Measurements from ENCODE around the gene CCND3.
A peak's percentile ranks its signal among the peaks of the same experiment; 100 is the strongest.
"Not testable (repeated sequence)": the region's sequence is repeated elsewhere in the genome, so short reads cannot be mapped to it uniquely, and the experiment has no call there.

CCND3 gene

DNA sequence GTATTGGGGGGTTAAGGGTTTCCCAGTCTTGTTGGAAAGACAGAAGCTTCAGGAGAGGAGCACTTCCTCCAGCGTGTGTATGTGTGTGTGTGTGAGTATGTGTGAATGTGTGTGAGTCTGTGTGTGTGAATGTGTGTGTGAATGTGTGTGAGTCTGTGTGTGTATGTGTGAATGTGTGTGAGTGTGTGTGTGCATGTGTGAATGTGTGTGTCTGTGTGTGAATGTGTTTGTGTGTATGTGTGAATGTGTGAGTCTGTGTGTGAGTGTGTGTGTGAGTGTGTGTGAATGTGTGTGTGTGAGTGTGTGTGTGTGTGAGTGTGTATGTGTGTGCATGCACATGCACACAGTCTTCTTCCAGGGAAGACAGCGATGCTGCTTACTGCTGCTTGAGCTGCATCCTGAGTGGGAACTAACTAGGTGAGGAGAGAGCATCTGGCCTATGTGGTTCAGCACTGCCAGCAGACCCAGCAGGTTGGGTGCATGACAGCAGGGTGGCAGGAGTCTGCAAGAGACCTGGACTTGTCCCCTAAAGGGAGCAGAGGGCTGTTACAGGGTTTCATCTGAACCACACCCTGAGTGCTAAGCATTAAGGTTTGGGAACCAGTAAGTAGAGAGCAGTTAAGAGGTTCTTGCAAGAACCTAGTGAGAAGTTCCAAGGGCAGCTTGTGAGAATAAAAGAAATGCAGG is 22.7 kb upstream of the CCND3 start:
- no peak for TF ChIP-seq ZNF274 (IDR thresholded peaks at IDR 0.05; ENCODE audit: low read depth, low read length)
- no peak overlapping the region for H3K4me3 ChIP-seq (ENCODE audit: low read length)

DNA sequence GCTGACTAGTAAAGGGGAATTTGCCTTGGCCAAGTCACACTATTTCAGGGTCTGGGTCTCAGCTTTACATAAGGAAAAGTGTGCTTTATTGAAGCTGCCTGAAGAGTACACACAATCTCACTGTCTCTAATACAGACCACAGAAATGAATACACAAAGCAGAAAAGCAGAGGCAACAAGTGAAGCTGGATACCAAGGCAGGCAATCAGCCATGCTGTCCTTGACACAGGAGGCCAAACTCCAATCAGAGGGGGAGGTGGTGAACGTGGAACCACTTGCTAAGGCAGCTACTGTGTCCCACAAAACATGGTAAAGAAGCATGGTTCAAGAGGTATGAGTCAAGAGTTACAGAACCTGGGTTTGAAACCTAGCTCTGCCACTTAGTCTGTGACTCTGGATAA is 21.8 kb upstream of the CCND3 start:
- TF ChIP-seq ZNF274 (IDR thresholded peaks at IDR 0.05; ENCODE audit: low read depth, low read length) = no peak
- H3K4me3 ChIP-seq (ENCODE audit: low read length) = no peak overlapping the region

DNA sequence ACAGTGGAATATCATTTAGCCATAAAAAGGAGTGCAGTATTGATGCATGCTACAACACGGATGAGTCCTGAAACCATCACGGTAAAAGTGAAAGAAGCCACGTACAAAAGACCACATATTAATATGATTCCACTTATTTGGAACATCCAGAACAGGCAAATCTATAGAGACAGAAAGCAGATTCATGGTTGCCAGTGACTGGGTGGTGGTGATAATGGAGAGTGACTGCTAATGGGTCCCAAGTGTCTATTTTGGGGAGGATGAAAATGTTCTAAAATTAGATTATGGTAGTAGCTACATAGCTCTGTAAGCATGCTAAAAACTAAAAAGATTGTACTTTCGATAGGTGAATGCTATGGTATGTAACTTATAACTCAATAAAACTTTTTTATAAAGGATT is 18.4 kb upstream of the CCND3 start:
- TF ChIP-seq ZNF274 (IDR thresholded peaks at IDR 0.05; ENCODE audit: low read depth, low read length) = no peak
- no peak overlapping the region for H3K4me3 ChIP-seq (ENCODE audit: low read length)

DNA sequence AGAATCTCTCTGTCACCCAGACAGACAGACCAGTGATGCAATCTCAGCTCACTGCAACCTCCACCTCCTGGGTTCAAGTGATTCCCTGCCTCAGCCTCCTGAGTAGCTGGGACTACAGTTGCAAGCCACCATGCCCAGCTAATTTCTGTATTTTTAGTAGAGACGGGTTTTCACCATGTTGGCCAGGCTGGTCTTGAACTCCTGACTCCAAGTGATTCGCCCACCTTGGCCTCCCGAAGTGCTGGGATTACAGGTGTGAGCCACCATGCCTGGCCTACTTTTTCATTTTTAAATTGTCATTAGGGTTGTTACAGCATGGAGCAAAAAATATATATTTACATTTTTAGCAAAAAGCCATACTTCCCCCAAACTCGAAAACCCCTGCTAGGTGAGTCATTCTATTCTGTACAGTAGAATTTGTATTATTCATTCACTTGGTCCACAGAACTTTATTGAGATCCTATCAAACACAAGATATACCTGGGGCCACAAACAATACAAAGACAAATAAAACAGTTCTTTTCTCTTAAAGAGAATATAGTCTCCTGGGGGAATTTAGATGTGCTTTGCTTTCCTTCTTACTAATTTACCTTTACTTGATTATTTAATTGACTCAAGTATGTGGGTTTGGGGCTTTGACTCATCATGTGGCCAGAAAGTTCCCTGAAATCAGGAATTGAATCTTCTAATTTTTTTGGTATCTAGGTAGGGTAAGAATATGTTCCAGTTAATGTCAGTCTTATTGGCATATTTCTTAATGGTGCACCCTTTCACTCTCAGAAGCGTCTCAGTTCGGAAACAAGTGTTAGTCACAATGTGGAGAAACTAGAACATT is 16.6 kb upstream of the CCND3 start:
- no peak for TF ChIP-seq ZNF274 (IDR thresholded peaks at IDR 0.05; ENCODE audit: low read depth, low read length)
- no peak overlapping the region for H3K4me3 ChIP-seq (ENCODE audit: low read length)

DNA sequence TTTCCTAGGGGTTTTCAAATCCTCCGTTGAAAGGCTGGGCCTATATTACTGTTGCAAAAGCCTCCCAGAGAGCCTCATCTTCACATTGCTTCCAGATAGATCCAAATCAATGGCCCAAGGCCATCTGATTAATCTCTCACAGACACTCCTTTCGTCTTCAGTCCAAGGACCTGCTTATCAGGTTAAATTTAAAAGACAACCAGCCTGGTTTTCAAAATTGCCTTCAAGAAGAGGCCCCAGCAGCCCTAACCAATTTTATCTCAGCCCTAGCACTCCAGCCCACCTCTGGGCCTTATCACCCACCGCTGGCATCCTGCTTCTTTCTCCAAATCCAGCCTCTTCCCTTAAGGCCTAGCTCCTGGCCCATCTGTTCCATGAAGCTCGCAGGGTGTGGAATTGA is 15.5 kb upstream of the CCND3 start:
- no peak for TF ChIP-seq ZNF274 (IDR thresholded peaks at IDR 0.05; ENCODE audit: low read depth, low read length)
- no peak overlapping the region for H3K4me3 ChIP-seq (ENCODE audit: low read length)

DNA sequence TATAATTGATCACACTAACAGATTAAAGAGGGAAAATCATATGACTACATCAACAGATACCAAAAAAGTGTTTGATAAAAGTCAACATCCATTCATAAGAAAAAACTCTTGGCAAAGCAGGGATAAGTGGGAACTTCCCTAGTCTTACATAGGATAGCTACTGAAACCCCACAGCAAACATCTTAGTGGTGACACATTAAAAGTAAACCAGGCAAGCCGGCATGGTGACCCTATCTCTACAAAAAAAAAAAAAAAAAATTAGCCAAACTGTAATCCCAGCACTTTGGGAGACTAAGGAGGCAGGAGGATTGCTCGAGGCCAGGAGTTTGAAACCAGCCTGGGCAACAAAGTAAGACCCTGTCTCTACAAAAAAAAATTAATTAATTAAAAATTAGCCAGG is 13.8 kb upstream of the CCND3 start:
- H3K4me3 ChIP-seq (ENCODE audit: low read length) = no peak overlapping the region
- TF ChIP-seq ZNF274 (IDR thresholded peaks at IDR 0.05; ENCODE audit: low read depth, low read length) = no peak

DNA sequence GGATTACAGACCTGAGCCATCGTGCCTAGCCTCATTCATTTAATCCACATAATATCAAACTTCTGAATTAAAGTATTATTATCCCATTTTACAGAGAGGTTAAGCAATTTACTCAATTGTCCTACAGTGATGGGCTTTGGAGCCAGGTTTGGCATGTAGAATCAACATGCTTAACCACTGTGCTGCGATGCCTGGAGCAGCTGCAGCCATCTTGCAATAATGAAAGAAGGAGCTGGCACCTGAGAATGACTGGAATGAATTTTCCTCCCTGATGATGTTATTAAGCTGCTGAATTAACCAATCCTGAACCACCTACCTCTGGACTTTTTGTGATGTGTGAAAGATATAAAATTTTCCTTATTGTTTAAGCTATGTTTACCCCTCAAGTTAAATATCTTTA is 13.1 kb upstream of the CCND3 start:
- H3K4me3 ChIP-seq (ENCODE audit: low read length) = no peak overlapping the region
- TF ChIP-seq ZNF274 (IDR thresholded peaks at IDR 0.05; ENCODE audit: low read depth, low read length) = no peak

DNA sequence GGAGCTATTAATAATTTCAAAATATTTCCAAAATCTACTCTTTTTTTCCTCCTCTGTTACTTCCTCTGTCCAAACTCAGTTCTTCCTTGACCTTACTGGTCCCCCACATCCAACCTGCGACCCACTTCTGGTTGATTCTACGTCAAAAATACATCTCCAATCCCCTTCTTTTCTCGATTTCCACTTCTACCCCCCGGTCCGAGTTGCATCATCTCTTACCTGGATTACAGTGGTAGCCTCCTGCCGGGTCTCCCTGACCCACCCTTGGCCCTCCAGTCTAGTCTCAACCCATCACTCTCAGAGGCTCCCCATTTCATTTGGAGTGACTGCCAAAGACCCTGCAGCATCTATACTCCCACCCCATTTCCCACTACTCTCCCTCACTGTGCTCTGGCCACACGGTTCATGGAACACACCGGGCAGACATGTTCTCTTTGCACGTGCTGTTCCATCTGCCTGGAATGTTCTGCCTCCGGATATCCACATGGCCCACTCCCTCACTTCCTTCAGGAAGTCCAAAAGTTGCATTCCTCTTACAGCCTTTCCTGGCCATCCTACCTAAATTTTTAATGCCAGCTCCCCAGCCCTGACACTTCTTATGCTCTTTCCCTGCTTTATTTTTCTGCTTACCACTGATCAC is 6.1 kb upstream of the CCND3 start:
- TF ChIP-seq ZNF274 (IDR thresholded peaks at IDR 0.05; ENCODE audit: low read depth, low read length) = no peak
- H3K4me3 ChIP-seq (ENCODE audit: low read length) = no peak overlapping the region

DNA sequence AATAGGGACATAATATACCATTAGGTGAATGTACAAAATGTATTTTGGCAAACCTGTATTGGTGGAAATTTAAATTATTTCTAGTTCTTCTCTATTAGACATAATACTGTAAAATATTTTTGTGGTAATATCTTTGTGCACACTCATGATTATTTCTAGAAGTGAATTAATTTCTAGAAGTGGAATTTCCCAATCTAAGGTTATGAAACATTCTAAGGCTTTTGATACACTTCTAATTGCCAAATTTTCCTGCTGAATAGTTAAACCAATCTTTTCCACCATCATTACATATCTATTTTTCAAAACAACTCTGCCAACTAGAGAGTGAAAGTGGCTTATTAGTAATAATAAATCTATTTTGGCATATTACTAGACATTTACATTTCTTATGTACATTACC is 1.8 kb upstream of the CCND3 start:
- TF ChIP-seq ZNF274 (IDR thresholded peaks at IDR 0.05; ENCODE audit: low read depth, low read length) = no peak
- H3K4me3 ChIP-seq (ENCODE audit: low read length) = no peak overlapping the region

DNA sequence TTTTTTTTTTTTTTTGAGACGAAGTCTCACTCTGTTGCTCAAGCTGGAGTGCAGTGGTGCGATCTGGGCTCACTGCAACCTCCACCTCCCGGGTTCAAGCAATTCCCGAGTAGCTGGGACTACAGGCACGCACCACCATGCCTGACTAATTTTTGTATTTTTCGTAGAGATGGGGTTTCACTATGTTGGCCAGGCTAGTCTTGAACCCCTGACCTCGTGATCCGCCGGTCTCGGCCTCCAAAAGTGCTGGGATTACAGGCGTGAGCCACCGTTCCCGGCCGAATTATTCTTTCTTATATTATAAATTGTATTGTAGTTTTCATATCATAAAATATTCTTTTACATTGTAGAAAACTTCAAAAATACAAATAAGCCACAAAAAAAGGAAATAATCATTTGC is 1.3 kb upstream of the CCND3 start:
- not testable (repeated sequence) for H3K4me3 ChIP-seq (ENCODE audit: low read length)

DNA sequence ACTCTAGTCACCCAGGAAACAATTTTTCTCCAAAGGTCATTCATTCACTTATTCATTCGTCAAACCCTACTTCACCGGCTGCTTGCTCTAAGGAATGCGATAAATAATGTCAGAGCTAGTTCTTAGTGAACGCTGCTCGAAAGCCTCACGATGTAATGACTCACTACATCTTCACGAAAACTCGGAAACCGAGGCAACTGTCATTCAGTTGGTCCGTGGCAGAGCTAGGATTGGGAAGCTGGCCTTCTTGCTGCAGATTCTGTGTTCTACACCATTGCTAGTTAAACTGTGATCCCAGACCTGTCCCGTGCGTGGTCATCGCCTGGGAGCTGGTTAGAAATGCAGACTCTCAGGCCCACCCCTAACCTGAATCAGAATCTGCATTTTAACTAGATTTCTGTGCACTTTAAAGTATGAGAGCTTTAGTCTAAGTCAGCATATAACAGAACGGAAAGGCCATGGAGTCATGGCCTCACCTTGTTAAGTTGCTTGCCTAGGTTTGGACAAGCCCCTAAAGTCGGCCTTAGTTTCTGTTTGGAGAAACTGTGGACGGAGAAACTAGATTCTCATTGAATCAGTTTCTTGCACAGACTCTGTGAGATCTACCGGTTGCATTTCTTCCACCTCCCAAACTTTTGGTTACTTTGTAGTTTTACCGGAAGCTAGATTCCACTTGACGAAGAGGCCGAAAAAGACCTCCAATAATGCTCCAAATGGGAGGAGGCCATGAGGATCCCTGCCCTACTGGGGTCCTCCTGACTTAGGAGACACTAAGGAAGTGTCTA is 651 bp upstream of the CCND3 start:
- TF ChIP-seq ZNF274 (IDR thresholded peaks at IDR 0.05; ENCODE audit: low read depth, low read length) = no peak
- peak overlapping the region; percentile 77 for H3K4me3 ChIP-seq (ENCODE audit: low read length)

DNA sequence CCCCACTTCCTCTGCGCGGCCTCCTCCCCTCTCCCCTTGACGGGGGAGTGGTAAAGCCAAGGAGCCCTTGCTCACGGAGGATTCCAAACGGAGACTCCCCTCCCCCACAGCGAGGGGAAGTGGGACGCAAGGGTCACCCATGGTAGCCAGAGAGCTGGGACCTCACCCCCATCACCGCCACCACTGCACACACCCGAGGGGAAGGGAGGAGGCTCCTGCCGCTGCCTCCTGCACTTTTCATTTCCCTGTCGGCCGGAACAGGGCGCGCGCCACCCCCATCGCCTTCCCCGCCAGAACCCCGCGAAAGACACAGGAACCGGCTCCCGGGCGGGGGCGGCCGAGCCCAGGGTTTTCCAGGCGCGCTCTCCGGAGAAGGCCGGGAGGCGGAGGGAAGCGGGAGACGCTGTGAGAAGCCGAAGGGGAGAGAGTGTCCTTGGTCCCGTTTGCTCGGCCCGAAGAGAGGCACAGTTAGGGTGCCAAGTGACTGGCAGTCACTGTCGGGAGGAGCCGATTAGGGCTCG is 789 bp downstream of the CCND3 start:
- H3K4me3 ChIP-seq (ENCODE audit: low read length) = peak overlapping the region; percentile 77
- TF ChIP-seq ZNF274 (IDR thresholded peaks at IDR 0.05; ENCODE audit: low read depth, low read length) = no peak

DNA sequence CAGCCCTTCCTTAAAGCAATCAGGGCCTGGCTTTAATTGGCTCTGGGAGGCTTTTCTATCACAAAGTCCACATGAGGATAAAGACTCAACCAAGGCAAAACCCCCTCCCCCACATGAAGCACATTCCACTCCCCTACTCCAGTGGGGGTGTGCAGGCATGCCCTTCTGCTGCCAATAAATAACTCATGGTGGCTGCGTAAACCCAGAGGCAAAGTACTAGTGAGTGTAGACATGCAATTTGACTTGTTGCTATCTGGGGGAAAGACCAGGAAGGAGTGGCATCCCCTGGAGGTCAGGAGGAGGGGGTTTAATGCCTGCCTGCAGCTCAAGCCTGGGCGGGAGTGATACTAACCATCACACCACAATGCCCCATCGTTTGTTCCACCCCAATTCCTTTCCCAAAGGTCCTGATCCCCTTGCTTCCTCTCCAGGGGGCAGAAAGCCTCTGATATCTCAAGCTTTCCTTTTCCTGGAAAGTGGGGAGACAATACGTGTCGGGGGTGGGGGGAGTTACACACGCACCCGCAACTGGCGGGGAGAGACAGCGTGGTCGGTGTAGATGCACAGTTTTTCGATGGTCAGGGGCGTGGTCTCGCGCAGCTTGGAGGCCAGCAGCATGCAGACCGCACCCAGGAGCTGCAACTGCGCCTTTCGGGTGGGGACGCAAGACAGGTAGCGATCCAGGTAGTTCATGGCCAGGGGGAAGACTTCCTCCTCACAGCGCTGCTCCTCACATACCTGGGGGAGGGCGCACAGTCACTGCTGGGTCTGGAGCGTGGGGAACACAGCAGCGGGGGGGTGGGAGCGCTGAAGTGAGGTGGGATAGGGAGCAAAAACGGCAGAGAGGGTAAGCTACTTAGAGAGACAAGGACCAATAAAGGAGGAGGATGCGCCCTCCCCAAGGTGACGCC is 1.5 kb downstream of the CCND3 start:
- H3K4me3 ChIP-seq (ENCODE audit: low read length) = peak overlapping the region; percentile 77; the same call in 1 of the 2 replicates
- no peak for TF ChIP-seq ZNF274 (IDR thresholded peaks at IDR 0.05; ENCODE audit: low read depth, low read length)
